ENCODE results near the gene WNK1.
"Not testable (repeated sequence)": the region's sequence is repeated elsewhere in the genome, so short reads cannot be mapped to it uniquely, and the experiment has no call there.

- not testable (repeated sequence) for TF ChIP-seq CTCF (IDR thresholded peaks at IDR 0.05; ENCODE audit: poor library complexity, severe bottlenecking); POLR2AphosphoS5 (IDR thresholded peaks at IDR 0.05)
These were observed 183.5 kb downstream of the WNK1 start for GRCh38 chr12:935891-936290.
